GM12801 (cell line): ENCODE results near the gene NOP53.

Experiments used
- TF ChIP-seq, protein P1 (sequence below): IDR thresholded peaks from one replicate; pipeline ENCODE4 v1.5.1; 2011; ENCODE audit warnings: control low read depth; ENCODE audit not compliant: insufficient read length; ENCODE audit errors: extremely low read depth

The NOP53 gene

DNA sequence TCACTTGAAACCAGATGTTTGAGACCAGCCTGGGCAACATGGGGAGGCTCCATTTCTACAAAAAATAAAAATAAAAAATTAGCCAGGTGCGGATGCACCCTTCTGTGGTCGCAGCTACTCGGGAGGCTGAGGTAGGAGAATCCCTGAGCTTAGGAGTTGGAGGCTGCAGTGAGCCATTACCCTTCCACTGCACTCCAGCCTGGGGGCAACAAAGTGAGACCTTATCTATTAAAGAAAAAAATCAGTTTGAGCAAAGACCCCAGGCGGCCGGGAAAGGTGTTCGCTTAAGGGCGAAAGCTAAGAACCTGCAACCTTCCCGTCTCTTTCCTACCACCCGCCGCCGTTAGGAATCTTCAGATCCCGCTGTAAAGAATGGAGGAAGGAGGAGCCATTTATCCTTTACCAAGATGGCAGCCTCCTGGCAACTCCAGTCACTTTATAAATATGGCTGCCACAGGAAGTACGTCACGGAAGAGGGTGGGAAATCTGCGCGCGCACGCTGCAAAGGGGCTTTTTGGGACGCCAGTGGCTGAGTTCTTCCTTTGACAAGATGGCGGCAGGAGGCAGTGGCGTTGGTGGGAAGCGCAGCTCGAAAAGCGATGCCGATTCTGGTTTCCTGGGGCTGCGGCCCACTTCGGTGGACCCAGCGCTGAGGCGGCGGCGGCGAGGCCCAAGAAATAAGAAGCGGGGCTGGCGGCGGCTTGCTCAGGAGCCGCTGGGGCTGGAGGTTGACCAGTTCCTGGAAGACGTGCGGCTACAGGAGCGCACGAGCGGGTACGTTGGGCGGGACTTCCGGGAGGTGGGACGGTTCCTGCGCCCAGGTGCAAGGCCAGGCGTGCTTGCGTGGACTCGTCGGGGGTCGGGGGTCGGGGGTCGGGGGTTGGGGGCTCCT lies at the start of gene NOP53:
TSS of gene NOP53 (plus strand) at position 537 of the 892 bp plus-strand sequence. CDS start at position 551, 14 bp downstream.
- TF ChIP-seq, protein P1, sequence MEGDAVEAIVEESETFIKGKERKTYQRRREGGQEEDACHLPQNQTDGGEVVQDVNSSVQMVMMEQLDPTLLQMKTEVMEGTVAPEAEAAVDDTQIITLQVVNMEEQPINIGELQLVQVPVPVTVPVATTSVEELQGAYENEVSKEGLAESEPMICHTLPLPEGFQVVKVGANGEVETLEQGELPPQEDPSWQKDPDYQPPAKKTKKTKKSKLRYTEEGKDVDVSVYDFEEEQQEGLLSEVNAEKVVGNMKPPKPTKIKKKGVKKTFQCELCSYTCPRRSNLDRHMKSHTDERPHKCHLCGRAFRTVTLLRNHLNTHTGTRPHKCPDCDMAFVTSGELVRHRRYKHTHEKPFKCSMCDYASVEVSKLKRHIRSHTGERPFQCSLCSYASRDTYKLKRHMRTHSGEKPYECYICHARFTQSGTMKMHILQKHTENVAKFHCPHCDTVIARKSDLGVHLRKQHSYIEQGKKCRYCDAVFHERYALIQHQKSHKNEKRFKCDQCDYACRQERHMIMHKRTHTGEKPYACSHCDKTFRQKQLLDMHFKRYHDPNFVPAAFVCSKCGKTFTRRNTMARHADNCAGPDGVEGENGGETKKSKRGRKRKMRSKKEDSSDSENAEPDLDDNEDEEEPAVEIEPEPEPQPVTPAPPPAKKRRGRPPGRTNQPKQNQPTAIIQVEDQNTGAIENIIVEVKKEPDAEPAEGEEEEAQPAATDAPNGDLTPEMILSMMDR, result no peak

DNA sequence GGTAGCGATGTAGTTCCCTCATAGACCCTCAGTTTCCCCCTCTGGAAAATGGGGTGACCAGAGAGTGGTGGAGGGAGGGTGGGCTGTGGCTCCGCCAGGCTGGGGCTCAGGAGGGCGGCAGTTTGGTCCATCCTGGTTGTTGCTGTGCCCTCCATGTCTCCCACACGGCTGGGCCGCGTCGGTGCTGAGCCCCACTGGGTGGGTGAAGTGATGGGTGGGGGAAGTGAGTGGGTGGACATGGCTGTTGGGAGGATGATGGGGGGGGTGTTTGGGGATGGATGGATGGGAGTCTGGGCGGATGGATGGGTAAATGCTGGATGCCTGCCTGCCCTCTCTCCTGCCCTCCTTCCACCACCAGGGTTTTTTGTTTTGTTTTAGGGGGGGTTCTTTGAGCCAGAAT lies 48.7 kb upstream of the NOP53 start:
- TF ChIP-seq, protein P1, result no peak

DNA sequence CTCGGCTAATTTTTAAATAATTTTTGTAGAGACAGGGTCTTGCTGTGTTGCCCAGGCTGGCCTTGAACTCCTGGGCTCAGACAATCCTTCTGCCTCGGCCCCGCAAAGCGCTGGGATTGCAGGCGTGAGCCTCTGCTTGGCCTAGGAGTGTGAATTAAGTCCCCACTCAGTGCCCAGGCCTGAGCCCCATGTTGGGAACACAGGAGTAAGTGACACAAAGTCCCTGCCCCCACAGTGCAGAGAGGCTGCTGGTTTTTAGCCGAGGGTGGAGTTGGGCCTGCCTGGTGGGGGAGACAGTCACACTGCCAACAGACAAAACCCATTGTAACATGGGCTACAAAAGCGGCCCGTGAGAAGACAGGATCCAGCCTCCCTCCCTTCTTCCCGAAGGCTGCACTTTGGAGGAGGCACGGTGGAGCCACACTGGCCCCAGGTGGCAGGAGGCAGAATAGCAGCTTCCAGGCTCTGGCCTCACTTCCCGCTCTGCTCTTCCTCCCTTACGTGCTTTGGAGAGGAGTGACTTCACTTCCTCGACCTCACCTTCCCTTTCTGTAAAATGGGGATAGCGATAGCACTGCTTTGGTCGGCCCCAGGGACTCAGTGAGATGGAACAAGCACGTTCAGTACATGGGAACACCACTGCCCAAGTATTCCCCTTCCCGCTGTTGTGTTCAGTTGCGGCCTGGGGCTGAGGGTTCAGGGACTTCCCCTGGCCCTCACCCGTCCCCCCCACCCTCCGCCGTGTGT lies 47.3 kb upstream of the NOP53 start:
- TF ChIP-seq, protein P1, result peak; percentile 94

GRCh38 chr19:47698631-47699359 lies 46.6 kb upstream of the NOP53 start:
- TF ChIP-seq, protein P1, result no peak

- TF ChIP-seq, protein P1, result no peak
These were observed 45.9 kb upstream of the NOP53 start for GRCh38 chr19:47699360-47699917.

- TF ChIP-seq, protein P1, result no peak
These were observed 44.2 kb upstream of the NOP53 start for GRCh38 chr19:47700934-47701716.
